NB4 (cell line): ENCODE measurements around the gene THG1L.

Experiments
- MYC ChIP-seq: IDR thresholded peaks from 2 replicates; pipeline ENCODE4 v1.6.1; 2011; ENCODE audit warnings: low read depth, low read length
- POLR2A ChIP-seq: IDR thresholded peaks from 2 replicates; pipeline ENCODE4 v1.6.1; 2011; ENCODE audit warnings: mild to moderate bottlenecking; ENCODE audit not compliant: insufficient read length; ENCODE audit errors: extremely low read depth
- TF ChIP-seq, protein P1 (sequence below): IDR thresholded peaks from one replicate; pipeline ENCODE4 v1.5.1; 2012; ENCODE audit warnings: low read depth, low read length
- TF ChIP-seq, protein P2 (sequence below): IDR thresholded peaks from 2 replicates; pipeline ENCODE4 v1.6.1; 2011; ENCODE audit warnings: low read depth, low read length

DNA sequence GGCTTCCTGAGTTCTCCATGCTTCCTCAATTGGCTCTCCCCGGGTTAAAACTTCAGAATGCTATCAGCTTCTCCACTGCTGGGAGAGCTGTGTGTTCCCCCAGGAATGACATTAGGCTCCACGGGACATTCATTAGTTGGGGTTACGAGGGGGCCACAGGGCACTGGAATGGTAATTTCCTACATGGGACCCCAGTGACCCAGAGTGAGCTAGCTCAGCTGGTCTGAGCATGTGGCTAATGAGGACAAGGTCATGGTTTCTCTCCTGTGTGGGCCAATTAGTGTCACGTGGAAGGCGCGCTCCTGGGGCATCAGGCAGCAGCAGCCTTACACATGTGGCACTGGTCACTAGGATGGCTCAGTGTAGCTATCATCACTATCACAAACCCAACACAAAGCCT lies 33.3 kb downstream of the THG1L start:
- TF ChIP-seq, protein P1, sequence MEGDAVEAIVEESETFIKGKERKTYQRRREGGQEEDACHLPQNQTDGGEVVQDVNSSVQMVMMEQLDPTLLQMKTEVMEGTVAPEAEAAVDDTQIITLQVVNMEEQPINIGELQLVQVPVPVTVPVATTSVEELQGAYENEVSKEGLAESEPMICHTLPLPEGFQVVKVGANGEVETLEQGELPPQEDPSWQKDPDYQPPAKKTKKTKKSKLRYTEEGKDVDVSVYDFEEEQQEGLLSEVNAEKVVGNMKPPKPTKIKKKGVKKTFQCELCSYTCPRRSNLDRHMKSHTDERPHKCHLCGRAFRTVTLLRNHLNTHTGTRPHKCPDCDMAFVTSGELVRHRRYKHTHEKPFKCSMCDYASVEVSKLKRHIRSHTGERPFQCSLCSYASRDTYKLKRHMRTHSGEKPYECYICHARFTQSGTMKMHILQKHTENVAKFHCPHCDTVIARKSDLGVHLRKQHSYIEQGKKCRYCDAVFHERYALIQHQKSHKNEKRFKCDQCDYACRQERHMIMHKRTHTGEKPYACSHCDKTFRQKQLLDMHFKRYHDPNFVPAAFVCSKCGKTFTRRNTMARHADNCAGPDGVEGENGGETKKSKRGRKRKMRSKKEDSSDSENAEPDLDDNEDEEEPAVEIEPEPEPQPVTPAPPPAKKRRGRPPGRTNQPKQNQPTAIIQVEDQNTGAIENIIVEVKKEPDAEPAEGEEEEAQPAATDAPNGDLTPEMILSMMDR = no peak
- TF ChIP-seq POLR2A (no peak), MYC (no peak)
- TF ChIP-seq, protein P2, sequence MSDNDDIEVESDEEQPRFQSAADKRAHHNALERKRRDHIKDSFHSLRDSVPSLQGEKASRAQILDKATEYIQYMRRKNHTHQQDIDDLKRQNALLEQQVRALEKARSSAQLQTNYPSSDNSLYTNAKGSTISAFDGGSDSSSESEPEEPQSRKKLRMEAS = no peak
